ENCODE measurements around the gene SYNPO.

GRCh38 chr5:150623152-150623877, 17.1 kb upstream of the SYNPO start:
- TF ChIP-seq REST (IDR thresholded peaks at IDR 0.05): no peak
- TF ChIP-seq CTCF (IDR thresholded peaks at IDR 0.05): no peak
- TF ChIP-seq HDAC2 (IDR thresholded peaks at IDR 0.05): no peak
